ENCODE measurements around the gene SNX3. TPM values are rescaled to one million over a fixed set of nuclear protein-coding genes. Genes with fewer than 3 reads are reported as not detected.

The SNX3 gene
- total RNA-seq, 1 experiment from 2014 or later: 158 TPM

GRCh38 chr6:108302386-108302785 lies 41.5 kb upstream of the SNX3 start:
- CTCF ChIA-PET: no interaction called here
- Mint-ChIP-seq H3K4me1 (ENCODE audit: low read depth, unreplicated experiment) (no peaks in the 10 kb centered on the region), H3K27ac (ENCODE audit: unreplicated experiment) (no peak overlapping the region), H3K36me3 (ENCODE audit: insufficient read depth, unreplicated experiment) (no peaks in the 10 kb centered on the region), H3K27me3 (ENCODE audit: unreplicated experiment) (no peaks in the 10 kb centered on the region), H3K4me3 (ENCODE audit: low read depth, unreplicated experiment) (no peak overlapping the region), H3K9me3 (ENCODE audit: low read depth, unreplicated experiment) (no peaks in the 10 kb centered on the region)
- TF ChIP-seq, protein P1, sequence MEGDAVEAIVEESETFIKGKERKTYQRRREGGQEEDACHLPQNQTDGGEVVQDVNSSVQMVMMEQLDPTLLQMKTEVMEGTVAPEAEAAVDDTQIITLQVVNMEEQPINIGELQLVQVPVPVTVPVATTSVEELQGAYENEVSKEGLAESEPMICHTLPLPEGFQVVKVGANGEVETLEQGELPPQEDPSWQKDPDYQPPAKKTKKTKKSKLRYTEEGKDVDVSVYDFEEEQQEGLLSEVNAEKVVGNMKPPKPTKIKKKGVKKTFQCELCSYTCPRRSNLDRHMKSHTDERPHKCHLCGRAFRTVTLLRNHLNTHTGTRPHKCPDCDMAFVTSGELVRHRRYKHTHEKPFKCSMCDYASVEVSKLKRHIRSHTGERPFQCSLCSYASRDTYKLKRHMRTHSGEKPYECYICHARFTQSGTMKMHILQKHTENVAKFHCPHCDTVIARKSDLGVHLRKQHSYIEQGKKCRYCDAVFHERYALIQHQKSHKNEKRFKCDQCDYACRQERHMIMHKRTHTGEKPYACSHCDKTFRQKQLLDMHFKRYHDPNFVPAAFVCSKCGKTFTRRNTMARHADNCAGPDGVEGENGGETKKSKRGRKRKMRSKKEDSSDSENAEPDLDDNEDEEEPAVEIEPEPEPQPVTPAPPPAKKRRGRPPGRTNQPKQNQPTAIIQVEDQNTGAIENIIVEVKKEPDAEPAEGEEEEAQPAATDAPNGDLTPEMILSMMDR (IDR thresholded peaks at IDR 0.05; ENCODE audit: unreplicated experiment): no peak
- intact Hi-C loops (cut with micrococcal nuclease; ENCODE audit: unreplicated experiment): no loop called here
- BruUV-seq (replicated peaks): no TSS peak
- no peak for DNase-seq

DNA sequence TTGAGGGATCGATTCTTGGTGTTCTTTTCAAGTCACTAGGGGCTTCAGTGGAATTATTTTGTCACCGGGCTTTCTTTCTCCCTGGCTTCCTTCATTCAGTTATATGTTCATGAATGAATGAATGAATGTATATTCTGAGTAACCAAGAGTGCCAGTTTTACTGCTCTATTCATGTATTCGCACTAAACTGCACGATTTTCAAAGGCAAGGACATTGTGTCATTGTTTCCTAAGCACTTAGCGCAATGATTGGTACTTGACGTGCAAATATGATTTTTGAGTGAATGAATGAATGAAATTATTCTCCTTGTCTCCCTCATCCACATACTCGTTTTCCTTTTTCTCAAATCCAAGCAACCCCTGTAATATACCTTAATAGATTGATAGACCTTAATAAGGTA lies 34.8 kb upstream of the SNX3 start:
- H3K9me3 Mint-ChIP-seq (ENCODE audit: low read depth, unreplicated experiment): no peaks in the 10 kb centered on the region
- TF ChIP-seq, protein P1 (IDR thresholded peaks at IDR 0.05; ENCODE audit: unreplicated experiment): no peak
- H3K27ac Mint-ChIP-seq (ENCODE audit: unreplicated experiment): peak overlapping the region; percentile 96
- no TSS peak for BruUV-seq (replicated peaks)
- peak overlapping the region; percentile 94 for H3K4me3 Mint-ChIP-seq (ENCODE audit: low read depth, unreplicated experiment)
- DNase-seq: no peak
- H3K27me3 Mint-ChIP-seq (ENCODE audit: unreplicated experiment): no peaks in the 10 kb centered on the region
- intact Hi-C loops (cut with micrococcal nuclease; ENCODE audit: unreplicated experiment): no loop called here
- CTCF ChIA-PET: interaction anchor here (1.4 kb wide), 1 partner anchor 35 kb away, joined by 4 read pairs; the partner anchor contains the start of gene SNX3
- no peaks in the 10 kb centered on the region for H3K4me1 Mint-ChIP-seq (ENCODE audit: low read depth, unreplicated experiment)
- peaks cover 18% of the 10 kb centered on the region for H3K36me3 Mint-ChIP-seq (ENCODE audit: insufficient read depth, unreplicated experiment)

- peak within 1 kb of the TSS; percentile 96 for H3K27ac Mint-ChIP-seq (ENCODE audit: unreplicated experiment)
- no peaks in the 10 kb centered on the region for H3K9me3 Mint-ChIP-seq (ENCODE audit: low read depth, unreplicated experiment)
- no peaks in the 10 kb centered on the region for H3K27me3 Mint-ChIP-seq (ENCODE audit: unreplicated experiment)
- BruUV-seq (replicated peaks): TSS peak; percentile 54
- intact Hi-C loops (cut with micrococcal nuclease; ENCODE audit: unreplicated experiment): no loop called here
- TF ChIP-seq, protein P1 (IDR thresholded peaks at IDR 0.05; ENCODE audit: unreplicated experiment): no peak
- H3K4me1 Mint-ChIP-seq (ENCODE audit: low read depth, unreplicated experiment): no peaks in the 10 kb centered on the region
- peak within 1 kb of the TSS; percentile 94 for H3K4me3 Mint-ChIP-seq (ENCODE audit: low read depth, unreplicated experiment)
- DNase-seq: peak; percentile 95
- CTCF ChIA-PET: interaction anchor here (0.5 to 1.4 kb wide), 3 partner anchors 8 to 34 kb away, joined by 3 to 4 read pairs (median 3); partner anchors contain the start of gene SNX3
- peaks cover 18% of the 10 kb centered on the region for H3K36me3 Mint-ChIP-seq (ENCODE audit: insufficient read depth, unreplicated experiment)
These were observed 34.1 kb upstream of the SNX3 start, which contains the start of gene AFG1L for GRCh38 chr6:108294727-108295625. Gene AFG1L (plus strand): TSS chr6:108295054. CDS start chr6:108295080, 26 bp downstream.

GRCh38 chr6:108294297-108294726 lies 33.5 kb upstream of the SNX3 start:
- H3K27ac Mint-ChIP-seq (ENCODE audit: unreplicated experiment): peak overlapping the region; percentile 96
- H3K9me3 Mint-ChIP-seq (ENCODE audit: low read depth, unreplicated experiment): no peaks in the 10 kb centered on the region
- H3K4me1 Mint-ChIP-seq (ENCODE audit: low read depth, unreplicated experiment): no peaks in the 10 kb centered on the region
- intact Hi-C loops (cut with micrococcal nuclease; ENCODE audit: unreplicated experiment): no loop called here
- CTCF ChIA-PET: interaction anchor here (0.9 kb wide), 1 partner anchor 9 kb away, joined by 3 read pairs; no protein-coding TSS in a partner anchor
- H3K36me3 Mint-ChIP-seq (ENCODE audit: insufficient read depth, unreplicated experiment): peaks cover 18% of the 10 kb centered on the region
- H3K27me3 Mint-ChIP-seq (ENCODE audit: unreplicated experiment): no peaks in the 10 kb centered on the region
- BruUV-seq (replicated peaks): no TSS peak
- DNase-seq: no peak
- H3K4me3 Mint-ChIP-seq (ENCODE audit: low read depth, unreplicated experiment): peak overlapping the region; percentile 94
- TF ChIP-seq, protein P1 (IDR thresholded peaks at IDR 0.05; ENCODE audit: unreplicated experiment): no peak

Measured in Calu3 (cell line).